Liver (tissue), 9 donors: ENCODE measurements around the gene TLCD4. TPM values are rescaled to one million over a fixed set of nuclear protein-coding genes. Genes with fewer than 3 reads are reported as not detected.
A peak's percentile ranks its signal among the peaks of the same experiment; 100 is the strongest.

Experiments used
- DNase-seq: peaks from one replicate; pipeline ENCODE4 v3.0.0-alpha.2; 2017; ENCODE audit warnings: low spot score
- H3K27ac ChIP-seq, 2 donors: one replicate each; pipeline ENCODE4 v1.7.0; 2013; ENCODE audit warnings: inconsistent platforms in 2 of 2, low read length in 2 of 2, control low read depth in 1 of 2, low read depth in 1 of 2, mild to moderate bottlenecking in 1 of 2
- H3K27me3 ChIP-seq, 4 donors: one replicate each; pipeline versions ENCODE4 v1.6.1 to v1.7.0; 2013; ENCODE audit warnings: low read length in 3 of 4, inconsistent platforms in 1 of 4, mild to moderate bottlenecking in 1 of 4, moderate library complexity in 1 of 4; ENCODE audit not compliant: control insufficient read depth in 4 of 4, insufficient read depth in 4 of 4
- H3K36me3 ChIP-seq, 4 donors: one replicate each; pipeline versions ENCODE4 v1.6.1 to v1.7.0; 2013; ENCODE audit warnings: low read length in 3 of 4, mild to moderate bottlenecking in 3 of 4, low read depth in 1 of 4, moderate library complexity in 1 of 4; ENCODE audit not compliant: control insufficient read depth in 4 of 4, insufficient read depth in 3 of 4
- H3K4me1 ChIP-seq, 4 donors: one replicate each; pipeline versions ENCODE4 v1.6.1 to v1.7.0; 2013; ENCODE audit warnings: low read length in 3 of 4, mild to moderate bottlenecking in 3 of 4, moderate library complexity in 1 of 4; ENCODE audit not compliant: control insufficient read depth in 4 of 4, insufficient read depth in 4 of 4
- H3K4me3 ChIP-seq, 3 donors: one replicate each; pipeline versions ENCODE4 v1.6.1 to v1.7.0; 2013; ENCODE audit warnings: low read length in 3 of 3, control low read depth in 1 of 3, low read depth in 1 of 3, mild to moderate bottlenecking in 1 of 3
- H3K9ac ChIP-seq, 2 donors: one replicate each; pipeline ENCODE4 v1.7.0; 2013; ENCODE audit warnings: low read length in 2 of 2, mild to moderate bottlenecking in 2 of 2, moderate library complexity in 2 of 2, control low read depth in 1 of 2, low read depth in 1 of 2
- H3K9me3 ChIP-seq, 4 donors: one replicate each; pipeline versions ENCODE4 v1.6.1 to v1.7.0; 2013; ENCODE audit warnings: low read length in 3 of 4; ENCODE audit not compliant: control insufficient read depth in 4 of 4
- CTCF ChIP-seq: fragments of 150-350 bp; IDR thresholded peaks from 2 replicates; pipeline ENCODE4 v1.5.1; 2017; ENCODE audit warnings: improper control_type of control experiment, low read depth, low read length; ENCODE audit not compliant: missing input control
- EGR1 ChIP-seq, 2 donors: IDR thresholded peaks; 2 replicates each; pipeline ENCODE4 v1.6.1; 2016 to 2018; ENCODE audit warnings: antibody characterized with exemption in 2 of 2, low read depth in 2 of 2
- FOXA1 ChIP-seq: IDR thresholded peaks from 2 replicates; pipeline ENCODE4 v1.6.1; 2016; ENCODE audit warnings: antibody characterized with exemption
- FOXA2 ChIP-seq: IDR thresholded peaks from 2 replicates; pipeline ENCODE4 v1.6.1; 2016; ENCODE audit warnings: antibody characterized with exemption
- GABPA ChIP-seq, 2 donors: IDR thresholded peaks in 1 of 2; conservative IDR thresholded peaks in 1 of 2; 2 replicates each; pipeline ENCODE4 v1.6.1; 2016; ENCODE audit warnings: antibody characterized with exemption in 2 of 2, mild to moderate bottlenecking in 1 of 2, moderate library complexity in 1 of 2
- HNF4A ChIP-seq, 2 donors: conservative IDR thresholded peaks; 2 replicates each; pipeline ENCODE4 v1.6.1; 2016; ENCODE audit warnings: antibody characterized with exemption in 2 of 2, mild to moderate bottlenecking in 2 of 2
- JUND ChIP-seq, 2 donors: IDR thresholded peaks; 2 replicates each; pipeline ENCODE4 v1.6.1; 2016; ENCODE audit warnings: antibody characterized with exemption in 2 of 2
- MAX ChIP-seq: IDR thresholded peaks from 2 replicates; pipeline ENCODE4 v1.6.1; 2016; ENCODE audit warnings: antibody characterized with exemption
- NR2F2 ChIP-seq: IDR thresholded peaks from 2 replicates; pipeline ENCODE4 v1.6.1; 2016; ENCODE audit warnings: antibody characterized with exemption
- RAD21 ChIP-seq, 2 donors: IDR thresholded peaks; 2 replicates each; pipeline ENCODE4 v1.6.1; 2016; ENCODE audit warnings: antibody characterized with exemption in 2 of 2, mild to moderate bottlenecking in 2 of 2
- RXRA ChIP-seq, 2 donors: IDR thresholded peaks; 2 replicates each; pipeline ENCODE4 v1.6.1; 2017 to 2018; ENCODE audit warnings: antibody characterized with exemption in 2 of 2, mild to moderate bottlenecking in 1 of 2
- SP1 ChIP-seq: IDR thresholded peaks from 2 replicates; pipeline ENCODE4 v1.6.1; 2018; ENCODE audit warnings: antibody characterized with exemption, mild to moderate bottlenecking
- TAF1 ChIP-seq: conservative IDR thresholded peaks from 2 replicates; pipeline ENCODE4 v1.6.1; 2016; ENCODE audit warnings: antibody characterized with exemption, mild to moderate bottlenecking
- YY1 ChIP-seq: IDR thresholded peaks from 2 replicates; pipeline ENCODE4 v1.6.1; 2016; ENCODE audit warnings: antibody characterized with exemption, mild to moderate bottlenecking
- ZBTB33 ChIP-seq: IDR thresholded peaks from 2 replicates; pipeline ENCODE4 v1.6.1; 2016; ENCODE audit warnings: antibody characterized with exemption
- WGBS: extraction: QIAGEN DNeasy Blood & Tissue Kit; methylation state at CpG from one replicate; pipeline ENCODE4 v1.1.7; 2013; 5-methylcytosine and 5-hydroxymethylcytosine counted together
- polyA plus RNA-seq, 2 donors: library from polyadenylated mRNA; stranded (reverse) in 1 of 2; unstranded in 1 of 2; fragments of 200-250 nt in 1 of 2; fragments of >200 nt in 1 of 2; fragmentation: Nextera tagmentation in 1 of 2; extraction: Ambion mirVana in 1 of 2; gene quantifications; one replicate each; pipeline versions ENCODE4 v1.2.1 to v1.2.3, GENCODE V29; 2013 to 2015
- total RNA-seq, 2 donors: library from RNA; depleted of rRNA; stranded (reverse); fragments of >200 nt; gene quantifications; one replicate each; pipeline ENCODE4 v1.2.3, GENCODE V29; 2014
- TF ChIP-seq, protein P1 (sequence below): IDR thresholded peaks from 2 replicates; pipeline ENCODE4 v1.6.1; 2016; ENCODE audit warnings: antibody characterized with exemption
- TF ChIP-seq, protein P2 (sequence below): IDR thresholded peaks from 2 replicates; pipeline ENCODE4 v1.6.1; 2016; ENCODE audit warnings: antibody characterized with exemption, mild to moderate bottlenecking
- donor health status: healthy.
- donor health status: healthy.
- donor health status: healthy.
- donor health status: healthy.
- donor health status: healthy.

Gene TLCD4
- total and polyA plus RNA-seq, 4 donors, result 24.9 to 131 (median 85.6) TPM

DNA sequence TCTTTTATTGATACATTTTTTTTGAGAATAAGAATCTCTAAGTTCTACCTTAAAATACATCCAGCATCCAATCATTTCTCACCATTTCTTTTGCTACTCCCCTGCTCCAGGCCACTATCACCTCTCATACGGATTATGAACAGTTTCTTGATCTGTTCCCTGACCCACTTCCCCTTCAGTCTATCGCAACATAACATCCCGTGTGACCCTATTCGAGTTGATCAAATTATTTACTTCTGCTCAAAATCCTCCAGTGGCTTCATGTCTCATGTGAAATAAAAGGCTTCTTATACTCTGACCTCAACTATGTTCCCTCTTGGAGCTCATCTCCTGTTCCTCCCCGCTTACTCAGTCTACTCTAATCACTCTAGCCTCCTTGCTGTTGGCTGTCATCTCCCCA lies 49.6 kb upstream of the TLCD4 start (continued):
- no peak for TF ChIP-seq ZBTB33
- TF ChIP-seq EGR1 (IDR thresholded peaks at IDR 0.05; ENCODE audit: low read depth in 2 of 2), result no peak

DNA sequence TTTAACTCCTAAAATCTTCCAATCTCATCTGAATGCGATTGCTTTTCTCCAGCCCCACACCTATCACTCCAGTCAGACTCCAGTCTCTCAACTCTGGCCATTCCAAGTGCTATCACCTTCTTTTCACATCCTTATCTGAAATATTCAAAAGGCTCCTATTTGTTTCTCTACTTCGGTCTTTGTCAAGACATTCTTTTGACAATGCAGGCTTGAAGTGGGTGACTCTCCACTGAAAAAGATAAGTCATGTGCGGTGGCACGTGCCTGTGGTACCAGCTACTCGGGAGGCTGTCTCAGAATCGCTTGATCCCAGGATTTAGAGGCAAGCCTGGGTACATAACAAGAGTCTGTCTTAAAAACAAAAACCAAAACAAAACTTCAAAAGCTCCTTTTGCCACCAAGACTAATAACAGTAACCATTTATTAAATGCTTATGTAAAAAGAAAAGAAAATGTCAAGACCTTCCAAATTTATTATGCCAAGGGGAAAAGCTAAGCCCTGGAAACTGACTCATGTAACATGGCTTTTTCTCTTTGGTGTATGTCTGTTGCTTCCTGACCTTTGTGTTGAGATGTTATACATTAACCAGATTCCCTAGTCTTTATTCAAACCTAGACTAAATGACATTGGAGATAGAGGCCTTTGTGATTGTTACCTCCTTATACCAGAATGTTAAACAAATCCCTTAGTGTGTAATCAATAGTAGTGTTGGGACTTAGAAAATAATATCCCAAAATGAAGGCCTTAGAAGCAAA lies 48.0 kb upstream of the TLCD4 start:
- TF ChIP-seq YY1 (peak; percentile 76), FOXA1 (no peak), CTCF (no peak), NR2F2 (no peak), HNF4A (conservative IDR thresholded peaks at IDR 0.05) (peak; percentile 68 to 74), RXRA (IDR thresholded peaks at IDR 0.05) (peak; percentile 50 to 56), EGR1 (IDR thresholded peaks at IDR 0.05; ENCODE audit: low read depth in 2 of 2) (no peak), MAX (peak; percentile 37), ZBTB33 (peak; percentile 27), RAD21 (IDR thresholded peaks at IDR 0.05) (peak in 1 of 2 donors; percentile 36), JUND (IDR thresholded peaks at IDR 0.05) (no peak), TAF1 (peak; percentile 32), SP1 (peak; percentile 88), FOXA2 (peak; percentile 12), GABPA (IDR thresholded peaks at IDR 0.05 in 1 of 2, conservative IDR thresholded peaks at IDR 0.05 in 1 of 2) (no peak)
- TF ChIP-seq, protein P1, sequence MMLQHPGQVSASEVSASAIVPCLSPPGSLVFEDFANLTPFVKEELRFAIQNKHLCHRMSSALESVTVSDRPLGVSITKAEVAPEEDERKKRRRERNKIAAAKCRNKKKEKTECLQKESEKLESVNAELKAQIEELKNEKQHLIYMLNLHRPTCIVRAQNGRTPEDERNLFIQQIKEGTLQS, result no peak
- TF ChIP-seq, protein P2, sequence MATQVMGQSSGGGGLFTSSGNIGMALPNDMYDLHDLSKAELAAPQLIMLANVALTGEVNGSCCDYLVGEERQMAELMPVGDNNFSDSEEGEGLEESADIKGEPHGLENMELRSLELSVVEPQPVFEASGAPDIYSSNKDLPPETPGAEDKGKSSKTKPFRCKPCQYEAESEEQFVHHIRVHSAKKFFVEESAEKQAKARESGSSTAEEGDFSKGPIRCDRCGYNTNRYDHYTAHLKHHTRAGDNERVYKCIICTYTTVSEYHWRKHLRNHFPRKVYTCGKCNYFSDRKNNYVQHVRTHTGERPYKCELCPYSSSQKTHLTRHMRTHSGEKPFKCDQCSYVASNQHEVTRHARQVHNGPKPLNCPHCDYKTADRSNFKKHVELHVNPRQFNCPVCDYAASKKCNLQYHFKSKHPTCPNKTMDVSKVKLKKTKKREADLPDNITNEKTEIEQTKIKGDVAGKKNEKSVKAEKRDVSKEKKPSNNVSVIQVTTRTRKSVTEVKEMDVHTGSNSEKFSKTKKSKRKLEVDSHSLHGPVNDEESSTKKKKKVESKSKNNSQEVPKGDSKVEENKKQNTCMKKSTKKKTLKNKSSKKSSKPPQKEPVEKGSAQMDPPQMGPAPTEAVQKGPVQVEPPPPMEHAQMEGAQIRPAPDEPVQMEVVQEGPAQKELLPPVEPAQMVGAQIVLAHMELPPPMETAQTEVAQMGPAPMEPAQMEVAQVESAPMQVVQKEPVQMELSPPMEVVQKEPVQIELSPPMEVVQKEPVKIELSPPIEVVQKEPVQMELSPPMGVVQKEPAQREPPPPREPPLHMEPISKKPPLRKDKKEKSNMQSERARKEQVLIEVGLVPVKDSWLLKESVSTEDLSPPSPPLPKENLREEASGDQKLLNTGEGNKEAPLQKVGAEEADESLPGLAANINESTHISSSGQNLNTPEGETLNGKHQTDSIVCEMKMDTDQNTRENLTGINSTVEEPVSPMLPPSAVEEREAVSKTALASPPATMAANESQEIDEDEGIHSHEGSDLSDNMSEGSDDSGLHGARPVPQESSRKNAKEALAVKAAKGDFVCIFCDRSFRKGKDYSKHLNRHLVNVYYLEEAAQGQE, result peak; percentile 45
- 48% methylated on average over 6 of the region's 6 CpGs for WGBS
- Histone ChIP-seq H3K27me3 (no peaks in the 10 kb centered on the region), H3K36me3 (peaks cover 0 to 7% (median 1%) of the 10 kb centered on the region in 4 donors), H3K4me3 (peak overlapping the region in 1 of 3 donors; percentile 30), H3K9ac (peak overlapping the region in 1 of 2 donors; percentile 13), H3K9me3 (no peaks in the 10 kb centered on the region), H3K27ac (peak overlapping the region; percentile 77 to 79), H3K4me1 (peaks cover 10 to 48% (median 42%) of the 10 kb centered on the region in 4 donors)
- DNase-seq, result no peak
